Retina (tissue), 1 donor: ENCODE results near the gene CARNS1.
"Not testable (repeated sequence)": the region's sequence is repeated elsewhere in the genome, so short reads cannot be mapped to it uniquely, and the experiment has no call there.

Experiments
- DNase-seq: peaks from one replicate; pipeline ENCODE4 v3.0.0-alpha.2; 2016

Gene CARNS1

DNA sequence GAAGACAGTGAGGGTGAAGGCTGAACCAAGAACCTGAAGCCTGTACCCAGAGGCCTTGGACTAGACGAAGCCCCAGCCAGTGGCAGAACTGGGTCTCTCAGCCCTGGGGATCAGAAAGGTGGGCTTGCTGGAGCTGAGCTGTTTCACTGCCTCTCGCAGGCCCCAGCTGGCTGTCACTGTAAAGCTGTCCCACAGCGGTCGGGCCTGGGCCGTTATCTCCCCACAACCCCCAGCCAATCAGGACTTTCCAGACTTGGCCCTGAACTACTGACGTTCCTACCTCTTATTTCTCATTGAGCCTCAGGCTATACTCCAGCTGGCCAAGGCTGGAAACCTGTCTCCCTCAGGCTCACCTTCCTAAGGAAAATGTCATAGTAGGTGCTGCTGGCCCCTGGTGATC, 17.9 kb upstream of the CARNS1 start:
- no peak for DNase-seq

- no peak for DNase-seq
Measured at GRCh38 chr11:67397986-67398660, 17.4 kb upstream of the CARNS1 start.

- DNase-seq: no peak
Measured at GRCh38 chr11:67398661-67399563, 16.6 kb upstream of the CARNS1 start.

GRCh38 chr11:67400251-67400941, 15.1 kb upstream of the CARNS1 start:
- DNase-seq: no peak

DNA sequence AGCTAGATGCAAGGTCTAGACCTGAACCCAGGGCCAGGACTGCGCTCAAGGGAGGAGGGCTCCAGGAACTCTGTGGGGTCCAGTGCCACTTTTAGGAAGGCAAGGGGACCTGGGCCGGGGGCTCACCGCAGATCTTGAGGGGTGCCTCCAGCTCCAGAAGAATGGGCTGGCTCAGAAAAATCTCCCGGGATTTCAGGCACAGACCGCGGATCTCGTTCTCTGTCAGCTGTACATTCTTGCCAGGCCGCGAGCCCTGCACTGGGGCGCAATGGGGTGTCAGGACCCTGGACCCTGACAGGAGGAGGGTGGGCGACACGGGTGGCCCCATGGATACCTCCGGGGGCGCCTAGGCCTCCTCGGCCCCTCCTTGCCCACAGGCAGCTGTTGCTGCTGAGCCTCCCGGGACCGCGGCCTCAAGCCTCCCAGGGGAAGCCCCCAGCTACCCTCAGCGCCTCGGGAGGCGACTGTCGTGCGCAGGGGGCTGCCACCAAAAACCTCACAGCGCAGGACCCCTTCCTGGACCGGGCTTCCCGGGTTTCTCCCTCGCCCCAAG, 14.5 kb upstream of the CARNS1 start:
- DNase-seq: no peak

DNA sequence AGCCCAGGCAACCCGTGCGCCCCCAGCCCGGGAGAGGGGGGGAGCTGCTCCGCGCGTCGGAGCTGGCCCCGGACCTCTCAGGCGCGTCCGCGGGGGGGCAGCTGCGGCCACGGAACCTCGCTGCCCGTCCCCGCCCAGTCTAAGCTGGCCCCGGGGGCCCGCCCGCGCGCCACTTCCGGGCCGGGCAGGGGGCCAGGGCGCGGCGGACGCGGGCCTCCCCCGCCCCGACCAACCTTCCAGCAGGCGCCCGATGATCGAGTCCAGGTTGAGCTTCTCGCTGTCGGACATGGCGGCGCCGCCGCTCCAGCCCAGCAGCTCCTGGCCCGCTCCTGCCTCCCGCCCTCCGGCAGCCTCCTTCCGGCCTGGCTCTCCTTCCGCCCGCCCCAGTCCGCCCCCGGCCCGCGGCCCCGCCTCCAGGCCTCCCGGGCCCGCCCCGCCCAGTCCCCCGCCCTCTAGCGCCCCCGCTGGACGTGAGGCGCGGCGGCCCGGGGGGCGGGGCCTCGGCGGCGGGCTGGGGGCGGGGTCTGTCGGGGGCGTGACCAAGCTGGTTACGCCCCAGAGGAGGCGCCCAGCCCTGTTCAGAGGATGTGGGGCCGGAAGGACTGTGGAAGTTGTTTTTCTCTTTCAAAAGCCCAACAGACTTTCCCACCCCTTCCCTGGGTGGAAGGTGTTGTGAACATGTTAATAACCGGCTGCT, 13.8 kb upstream of the CARNS1 start, which contains the start of gene PPP1CA:
PPP1CA (minus strand) TSS at position 364 of the 697 bp plus-strand sequence; CDS start at position 288, 76 bp downstream.
- peak; percentile 70 for DNase-seq

DNA sequence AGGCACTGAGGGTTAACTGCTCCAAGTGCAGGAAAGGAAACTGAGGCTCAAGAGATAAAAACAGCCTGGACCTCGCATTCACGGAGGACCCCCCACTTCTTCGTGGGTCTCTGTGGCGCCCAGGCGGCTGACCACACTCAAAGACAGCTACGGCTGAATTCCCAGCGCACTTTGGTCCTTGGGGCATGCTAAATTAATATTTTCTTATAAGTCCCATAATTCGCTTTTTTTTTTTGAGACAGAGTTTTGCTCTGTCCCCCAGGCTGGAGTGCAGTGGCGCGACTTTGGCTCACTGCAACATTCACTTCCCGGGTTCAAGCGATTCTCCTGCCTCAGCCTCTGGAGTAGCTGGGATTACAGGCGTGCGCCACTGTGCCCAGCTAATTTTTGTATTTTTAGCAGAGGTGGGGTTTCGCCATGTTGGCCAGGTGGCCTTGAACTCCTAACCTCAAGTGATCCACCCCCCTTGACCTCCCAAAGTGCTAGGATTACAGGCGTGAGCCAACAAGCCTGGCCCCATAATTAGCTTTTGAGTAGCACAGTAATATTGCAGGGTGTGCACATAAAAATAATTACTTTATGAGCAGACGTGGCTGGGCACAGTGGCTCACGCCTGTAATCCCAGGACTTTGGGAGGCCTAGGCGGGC, 13.2 kb upstream of the CARNS1 start:
- peak; percentile 72 for DNase-seq

DNA sequence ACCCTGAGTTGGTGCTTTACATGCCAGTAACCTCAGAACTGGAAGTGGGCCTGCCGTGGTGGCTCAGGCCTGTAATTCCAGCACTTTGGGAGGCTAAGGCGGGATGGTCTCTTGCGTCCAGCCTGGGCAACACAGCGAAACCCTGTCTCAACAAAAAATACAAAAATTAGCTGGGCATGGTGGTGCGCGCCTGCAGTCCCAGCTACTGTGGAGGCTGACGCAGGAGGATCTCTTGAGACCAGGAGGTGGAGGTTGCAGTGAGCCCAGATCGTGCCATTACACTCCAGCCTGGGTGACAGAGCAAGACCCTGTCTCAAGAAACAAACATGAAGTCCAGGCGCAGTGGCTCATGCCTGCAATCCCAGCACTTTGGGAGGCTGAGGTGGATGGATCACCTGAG, 12.4 kb upstream of the CARNS1 start:
- not testable (repeated sequence) for DNase-seq

- DNase-seq: no peak
Measured at GRCh38 chr11:67404515-67405195, 10.8 kb upstream of the CARNS1 start.

GRCh38 chr11:67405196-67405567, 10.3 kb upstream of the CARNS1 start:
- no peak for DNase-seq

DNA sequence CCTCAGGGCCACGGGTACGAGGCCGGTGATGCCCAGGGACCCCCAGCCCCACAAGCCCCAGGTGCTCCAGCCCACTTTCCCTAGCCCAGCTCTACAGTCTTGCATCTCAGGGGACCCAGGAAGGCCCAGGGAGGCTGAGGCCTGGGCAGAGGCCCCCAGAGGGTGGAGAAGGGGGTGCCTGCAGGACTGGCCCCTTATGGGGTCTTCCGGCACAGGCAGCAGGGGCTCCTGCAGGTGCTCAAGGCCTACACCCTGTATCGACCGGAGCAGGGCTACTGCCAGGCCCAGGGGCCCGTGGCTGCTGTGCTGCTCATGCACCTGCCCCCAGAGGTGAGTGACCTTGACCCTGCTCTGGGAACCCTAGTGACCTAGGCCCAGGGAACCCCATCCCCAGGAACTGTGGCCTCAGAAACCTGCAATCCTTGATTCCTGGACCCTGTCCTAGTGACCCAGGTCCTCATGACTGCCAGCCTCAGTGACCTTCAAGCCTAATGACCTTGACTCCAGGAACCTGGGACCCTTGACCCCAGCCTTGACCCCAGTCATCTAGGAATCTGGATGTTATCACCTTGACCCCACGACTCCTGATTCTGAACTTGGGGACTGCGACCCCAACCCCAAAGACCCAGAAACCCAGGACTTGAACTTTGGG, 9.7 kb upstream of the CARNS1 start:
- no peak for DNase-seq

DNA sequence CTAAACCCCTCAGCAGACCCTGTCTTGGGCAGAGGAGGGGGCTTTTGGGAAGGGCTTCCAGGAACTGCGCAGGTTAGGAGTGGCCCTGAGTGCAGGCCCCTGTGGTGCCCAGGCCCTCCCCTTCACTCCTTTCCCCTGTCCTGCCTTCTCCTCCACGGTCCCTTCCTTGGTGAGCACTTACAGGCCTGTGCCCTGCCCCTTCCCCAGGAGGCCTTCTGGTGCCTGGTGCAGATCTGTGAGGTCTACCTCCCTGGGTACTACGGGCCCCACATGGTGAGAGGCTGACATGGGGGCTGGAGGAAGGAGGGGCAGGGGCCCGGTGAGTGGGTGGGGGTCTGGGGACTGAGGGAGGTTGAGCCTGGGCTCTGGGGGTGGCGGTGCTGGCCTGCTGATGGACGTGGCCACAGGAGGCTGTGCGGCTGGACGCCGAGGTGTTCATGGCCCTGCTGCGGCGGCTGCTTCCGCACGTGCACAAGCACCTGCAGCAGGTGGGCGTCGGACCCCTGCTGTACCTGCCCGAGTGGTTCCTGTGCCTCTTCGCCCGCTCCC, 9.0 kb upstream of the CARNS1 start:
- DNase-seq: no peak

DNA sequence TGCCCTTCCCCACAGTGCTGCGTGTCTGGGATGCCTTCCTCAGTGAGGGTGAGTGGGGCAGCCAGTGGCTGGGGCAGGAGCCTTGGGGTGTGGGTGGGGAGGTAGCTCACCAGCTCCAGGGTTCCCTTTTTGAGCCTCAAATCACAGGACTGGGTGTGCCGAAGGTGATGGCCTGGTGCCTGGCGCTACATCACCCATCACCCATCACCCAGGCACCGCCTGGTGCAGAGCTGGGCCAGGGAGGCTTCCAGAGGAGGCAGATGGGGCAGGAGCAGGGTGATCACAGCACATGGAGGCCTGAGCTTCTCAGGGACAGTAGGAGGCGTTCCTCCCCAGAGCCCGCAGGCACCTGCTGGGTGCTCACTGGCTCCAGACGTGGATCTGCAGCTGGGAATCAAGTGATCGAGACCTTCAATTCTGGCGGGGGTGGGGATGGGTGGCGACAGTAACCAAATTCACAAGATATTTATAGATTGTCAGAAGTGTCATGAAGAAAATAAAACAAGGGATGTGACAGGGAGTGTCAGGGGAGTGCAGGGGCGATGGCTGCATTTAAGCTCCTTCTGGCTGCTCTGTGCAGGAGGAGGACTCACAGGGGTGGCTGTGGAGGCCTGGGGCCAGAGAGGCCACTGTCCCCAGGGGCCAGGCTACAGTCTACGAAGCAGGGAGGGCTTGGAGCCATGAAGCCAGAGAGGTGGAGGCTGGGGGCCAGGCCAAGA, 8.3 kb upstream of the CARNS1 start:
- no peak for DNase-seq

- no peak for DNase-seq
Measured at GRCh38 chr11:67407688-67408163, 7.8 kb upstream of the CARNS1 start.

DNA sequence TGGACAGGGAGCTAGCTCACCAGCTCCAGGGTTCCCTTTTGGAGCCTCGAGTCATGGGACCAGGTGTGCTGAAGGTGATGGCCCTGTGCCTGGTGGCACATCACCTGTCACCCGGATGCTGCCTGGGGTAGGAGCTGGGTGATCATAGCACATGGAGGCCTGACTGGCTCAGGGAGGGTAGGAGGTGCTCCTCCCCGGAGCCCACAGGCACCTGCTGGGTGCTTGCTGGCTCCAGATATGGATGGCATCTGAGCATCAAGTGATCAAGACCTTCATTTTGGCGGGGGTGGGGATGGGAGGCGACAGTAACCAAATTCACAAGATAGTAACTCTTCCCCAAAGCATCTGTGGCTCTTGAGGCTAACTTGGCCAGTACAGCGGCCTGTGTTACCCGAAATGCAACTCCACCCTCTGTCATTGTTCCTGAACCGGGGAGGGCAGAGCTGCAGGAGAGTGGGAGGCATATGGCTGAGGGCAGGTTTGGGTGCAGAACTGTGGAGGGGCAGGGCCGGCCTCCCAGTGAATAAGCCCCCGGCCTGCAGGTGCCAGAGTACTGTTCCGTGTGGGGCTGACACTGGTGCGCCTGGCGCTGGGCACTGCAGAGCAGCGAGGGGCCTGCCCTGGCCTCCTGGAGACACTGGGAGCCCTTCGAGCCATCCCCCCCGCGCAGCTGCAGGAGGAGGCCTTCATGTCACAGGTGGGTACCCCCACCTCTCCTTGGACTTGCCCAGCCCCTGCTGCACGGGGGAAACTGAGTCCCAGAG, 6.9 kb upstream of the CARNS1 start:
- no peak for DNase-seq

DNA sequence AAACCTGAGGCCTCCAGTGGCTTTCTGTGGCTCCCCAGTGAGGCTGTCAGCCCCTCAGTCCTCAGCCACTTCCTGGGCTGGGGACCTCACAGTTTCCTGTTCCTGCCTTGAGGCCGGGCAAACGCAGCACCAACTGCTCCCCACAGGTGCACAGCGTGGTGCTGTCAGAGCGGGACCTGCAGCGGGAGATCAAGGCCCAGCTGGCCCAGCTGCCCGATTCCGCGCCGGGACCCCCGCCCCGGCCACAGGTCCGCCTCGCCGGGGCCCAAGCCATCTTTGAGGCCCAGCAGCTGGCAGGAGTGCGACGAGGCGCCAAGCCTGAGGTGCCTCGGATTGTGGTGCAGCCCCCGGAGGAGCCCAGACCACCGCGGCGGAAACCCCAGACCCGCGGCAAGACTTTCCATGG, 6.2 kb upstream of the CARNS1 start:
- no peak for DNase-seq

- DNase-seq: no peak
Measured at GRCh38 chr11:67409781-67410368, 5.6 kb upstream of the CARNS1 start.

GRCh38 chr11:67410369-67410831, 5.1 kb upstream of the CARNS1 start:
- no peak for DNase-seq
